DOHH2 (cell line): ENCODE data around the gene DMD.

Experiments
- H3F3A ChIP-seq: fragments of 200-600 bp; sonication (generic), shearing (Covaris generic); 2 replicates; pipeline ENCODE4 v1.6.0; 2016; ENCODE audit warnings: antibody characterized with exemption, mild to moderate bottlenecking; ENCODE audit not compliant: control insufficient read depth, insufficient read depth
- H3K27ac ChIP-seq: fragments of 200-600 bp; sonication (generic); 2 replicates; pipeline ENCODE4 v1.5.1; 2014; ENCODE audit warnings: low read depth, mild to moderate bottlenecking, low read length, moderate library complexity
- H3K27me3 ChIP-seq: fragments of 200-600 bp; sonication (generic); 2 replicates; pipeline ENCODE4 v1.6.1; 2014; ENCODE audit warnings: mild to moderate bottlenecking, low read length, mixed read lengths; ENCODE audit not compliant: control insufficient read depth
- H3K36me3 ChIP-seq: fragments of 200-600 bp; sonication (generic); 2 replicates; pipeline ENCODE4 v1.6.1; 2014; ENCODE audit warnings: mild to moderate bottlenecking, low read length, moderate library complexity, mixed read lengths; ENCODE audit not compliant: control insufficient read depth
- H3K4me1 ChIP-seq: fragments of 200-600 bp; sonication (generic); 2 replicates; pipeline ENCODE4 v1.6.1; 2014; ENCODE audit warnings: mild to moderate bottlenecking, low read length, mixed read lengths; ENCODE audit not compliant: control insufficient read depth
- H3K4me2 ChIP-seq: fragments of 200-600 bp; sonication (generic); 2 replicates; pipeline ENCODE4 v1.6.0; 2014; ENCODE audit warnings: mild to moderate bottlenecking, low read length, moderate library complexity
- H3K4me3 ChIP-seq: fragments of 200-600 bp; sonication (generic); 2 replicates; pipeline ENCODE4 v1.5.1; 2014; ENCODE audit warnings: mild to moderate bottlenecking, low read length, mixed read lengths
- H3K79me2 ChIP-seq: fragments of 200-600 bp; sonication (generic); 2 replicates; pipeline ENCODE4 v1.6.1; 2014; ENCODE audit warnings: mild to moderate bottlenecking, low read length, mixed read lengths; ENCODE audit not compliant: control insufficient read depth
- H3K9me2 ChIP-seq: fragments of 200-600 bp; sonication (generic); replicated peaks from 2 replicates; pipeline ENCODE4 v1.6.1; 2014; ENCODE audit warnings: mild to moderate bottlenecking, low read length, mixed read lengths; ENCODE audit not compliant: control insufficient read depth
- H3K9me3 ChIP-seq: fragments of 200-600 bp; sonication (generic); 2 replicates; pipeline ENCODE4 v1.6.1; 2014; ENCODE audit warnings: antibody characterized with exemption, low read length, mixed read lengths; ENCODE audit not compliant: control insufficient read depth, insufficient read depth
- H4K20me1 ChIP-seq: fragments of 200-600 bp; sonication (generic); 2 replicates; pipeline ENCODE4 v1.6.0; 2014; ENCODE audit warnings: low read depth, mild to moderate bottlenecking, antibody characterized with exemption, low read length, moderate library complexity; ENCODE audit not compliant: control insufficient read depth, insufficient read depth
- EZH2phosphoT487 ChIP-seq: fragments of 200-600 bp; sonication (generic); IDR thresholded peaks from 2 replicates; pipeline ENCODE4 v1.6.1; 2017; ENCODE audit warnings: borderline replicate concordance, mild to moderate bottlenecking, antibody characterized with exemption, low read length, moderate library complexity, mixed read lengths
- TF ChIP-seq, protein P1 (sequence below): fragments of 200-600 bp; sonication (generic); IDR thresholded peaks from one replicate; pipeline ENCODE4 v1.5.1; 2014; ENCODE audit warnings: antibody characterized with exemption, mild to moderate bottlenecking, low read depth, low read length; ENCODE audit not compliant: poor library complexity, severe bottlenecking

Gene DMD

DNA sequence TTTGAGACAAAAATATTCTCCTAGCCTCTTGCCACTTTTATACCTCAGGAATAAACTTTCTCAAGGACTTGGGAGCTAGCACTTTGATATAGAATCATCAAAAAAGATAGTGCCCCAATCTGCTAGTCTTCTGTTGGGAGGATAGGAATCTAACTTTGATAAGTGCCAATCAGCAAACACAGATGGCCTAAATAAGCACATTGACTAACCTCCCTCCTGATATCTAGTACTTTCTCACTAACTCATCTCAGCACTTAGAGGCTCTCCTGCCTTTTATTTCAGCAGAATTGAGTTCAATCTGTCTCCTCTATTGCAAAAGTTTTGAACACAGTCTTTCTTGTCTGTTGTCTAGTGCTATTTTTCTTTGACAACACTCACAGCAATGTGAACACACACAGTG, 1341.1 kb downstream of the DMD start:
- TF ChIP-seq EZH2phosphoT487 = no peak
- TF ChIP-seq, protein P1, sequence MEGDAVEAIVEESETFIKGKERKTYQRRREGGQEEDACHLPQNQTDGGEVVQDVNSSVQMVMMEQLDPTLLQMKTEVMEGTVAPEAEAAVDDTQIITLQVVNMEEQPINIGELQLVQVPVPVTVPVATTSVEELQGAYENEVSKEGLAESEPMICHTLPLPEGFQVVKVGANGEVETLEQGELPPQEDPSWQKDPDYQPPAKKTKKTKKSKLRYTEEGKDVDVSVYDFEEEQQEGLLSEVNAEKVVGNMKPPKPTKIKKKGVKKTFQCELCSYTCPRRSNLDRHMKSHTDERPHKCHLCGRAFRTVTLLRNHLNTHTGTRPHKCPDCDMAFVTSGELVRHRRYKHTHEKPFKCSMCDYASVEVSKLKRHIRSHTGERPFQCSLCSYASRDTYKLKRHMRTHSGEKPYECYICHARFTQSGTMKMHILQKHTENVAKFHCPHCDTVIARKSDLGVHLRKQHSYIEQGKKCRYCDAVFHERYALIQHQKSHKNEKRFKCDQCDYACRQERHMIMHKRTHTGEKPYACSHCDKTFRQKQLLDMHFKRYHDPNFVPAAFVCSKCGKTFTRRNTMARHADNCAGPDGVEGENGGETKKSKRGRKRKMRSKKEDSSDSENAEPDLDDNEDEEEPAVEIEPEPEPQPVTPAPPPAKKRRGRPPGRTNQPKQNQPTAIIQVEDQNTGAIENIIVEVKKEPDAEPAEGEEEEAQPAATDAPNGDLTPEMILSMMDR = no peak
- Histone ChIP-seq H3K4me1 (no peaks in the 10 kb centered on the region), H3K4me3 (no peak overlapping the region), H4K20me1 (no peaks in the 10 kb centered on the region), H3F3A (no peaks in the 10 kb centered on the region), H3K27ac (no peak overlapping the region), H3K9me2 (no peaks in the 10 kb centered on the region), H3K4me2 (no peak overlapping the region), H3K27me3 (no peaks in the 10 kb centered on the region), H3K79me2 (no peaks in the 10 kb centered on the region), H3K36me3 (no peaks in the 10 kb centered on the region), H3K9me3 (no peaks in the 10 kb centered on the region)

DNA sequence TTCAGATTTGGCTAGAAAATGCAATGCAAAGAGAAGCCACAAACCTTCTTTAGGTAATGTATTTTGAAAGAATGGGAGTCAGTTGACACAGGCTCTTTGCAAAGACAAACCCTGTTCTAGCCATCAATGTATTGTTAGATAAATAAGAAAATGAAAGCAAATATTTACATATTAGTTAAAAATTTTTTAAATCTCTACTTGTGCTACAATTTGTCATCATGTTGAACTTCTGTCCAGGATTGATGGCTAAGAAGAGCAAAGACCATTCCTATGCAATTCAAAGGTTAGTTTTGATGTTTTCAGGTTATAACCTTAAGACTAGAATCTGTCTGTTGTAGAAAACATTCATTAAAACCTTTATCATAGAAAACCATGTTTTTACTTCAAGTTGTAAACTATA, 1350.7 kb downstream of the DMD start:
- H4K20me1 ChIP-seq = no peaks in the 10 kb centered on the region
- H3F3A ChIP-seq = no peaks in the 10 kb centered on the region
- no peak overlapping the region for H3K4me3 ChIP-seq
- no peaks in the 10 kb centered on the region for H3K9me3 ChIP-seq
- no peak overlapping the region for H3K27ac ChIP-seq
- no peaks in the 10 kb centered on the region for H3K36me3 ChIP-seq
- no peaks in the 10 kb centered on the region for H3K27me3 ChIP-seq
- no peaks in the 10 kb centered on the region for H3K79me2 ChIP-seq
- TF ChIP-seq EZH2phosphoT487 = no peak
- TF ChIP-seq, protein P1 = no peak
- no peak overlapping the region for H3K4me2 ChIP-seq
- H3K4me1 ChIP-seq = no peaks in the 10 kb centered on the region
- no peaks in the 10 kb centered on the region for H3K9me2 ChIP-seq

DNA sequence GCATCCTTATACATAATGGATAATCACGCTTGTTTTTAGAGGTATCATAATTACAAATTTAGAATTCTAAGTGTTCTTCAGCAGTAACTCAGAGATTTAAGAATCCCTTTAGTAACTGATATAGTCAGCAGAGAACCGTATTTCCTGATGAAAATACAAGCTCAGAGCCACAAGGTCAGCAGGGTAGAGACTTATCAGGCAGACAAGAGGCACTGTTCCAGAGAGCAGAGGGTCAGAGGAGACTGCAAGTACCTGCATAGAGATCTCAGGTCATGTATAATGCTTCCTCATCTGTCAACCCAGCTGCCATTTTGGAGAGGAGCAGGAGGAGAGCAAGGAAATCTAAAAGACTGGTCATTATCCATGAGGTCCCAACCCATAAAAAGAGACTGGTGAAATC, 1352.4 kb downstream of the DMD start:
- no peaks in the 10 kb centered on the region for H3K9me2 ChIP-seq
- no peaks in the 10 kb centered on the region for H3K9me3 ChIP-seq
- H3K4me1 ChIP-seq = no peaks in the 10 kb centered on the region
- no peak overlapping the region for H3K27ac ChIP-seq
- H3K36me3 ChIP-seq = no peaks in the 10 kb centered on the region
- no peak overlapping the region for H3K4me3 ChIP-seq
- no peaks in the 10 kb centered on the region for H3F3A ChIP-seq
- no peaks in the 10 kb centered on the region for H3K27me3 ChIP-seq
- H3K4me2 ChIP-seq = no peak overlapping the region
- no peaks in the 10 kb centered on the region for H3K79me2 ChIP-seq
- no peaks in the 10 kb centered on the region for H4K20me1 ChIP-seq
- TF ChIP-seq, protein P1 = no peak
- no peak for TF ChIP-seq EZH2phosphoT487

DNA sequence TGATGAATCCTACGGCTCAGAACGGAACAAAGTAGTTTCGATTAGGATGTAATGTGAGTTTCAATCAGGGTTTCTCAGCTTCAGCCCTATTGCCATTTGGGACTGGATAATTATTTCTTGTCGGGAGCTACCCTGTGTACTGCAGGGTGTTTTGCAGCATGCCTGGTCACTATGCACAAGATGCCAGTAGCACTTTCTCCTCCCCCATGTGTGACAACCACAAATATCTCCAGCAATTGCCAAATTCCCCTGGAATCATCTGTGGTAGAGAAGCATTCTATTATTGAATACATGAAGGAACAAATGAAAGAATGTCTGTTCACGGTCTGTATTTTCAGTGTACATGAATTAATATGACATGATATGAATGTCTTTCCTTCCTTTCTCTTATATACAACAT, 1356.6 kb downstream of the DMD start:
- no peak overlapping the region for H3K27ac ChIP-seq
- no peaks in the 10 kb centered on the region for H3K9me2 ChIP-seq
- H3K27me3 ChIP-seq = no peaks in the 10 kb centered on the region
- no peaks in the 10 kb centered on the region for H3K79me2 ChIP-seq
- H3K4me3 ChIP-seq = no peak overlapping the region
- no peak for TF ChIP-seq EZH2phosphoT487
- TF ChIP-seq, protein P1 = no peak
- no peak overlapping the region for H3K4me2 ChIP-seq
- H3K4me1 ChIP-seq = no peaks in the 10 kb centered on the region
- H3K36me3 ChIP-seq = no peaks in the 10 kb centered on the region
- H3K9me3 ChIP-seq = no peaks in the 10 kb centered on the region
- H4K20me1 ChIP-seq = no peaks in the 10 kb centered on the region
- no peaks in the 10 kb centered on the region for H3F3A ChIP-seq
